IPS-15b (cell line): ENCODE results near the gene PTPRM.

Experiments used
- H3K27me3 ChIP-seq: one replicate; pipeline ENCODE4 v1.6.1; 2013; ENCODE audit warnings: low read length; ENCODE audit not compliant: control insufficient read depth, insufficient read depth
- H3K36me3 ChIP-seq: one replicate; pipeline ENCODE4 v1.6.1; 2013; ENCODE audit warnings: low read length; ENCODE audit not compliant: control insufficient read depth, insufficient read depth
- H3K4me1 ChIP-seq: one replicate; pipeline ENCODE4 v1.6.1; 2013; ENCODE audit warnings: mild to moderate bottlenecking, low read length; ENCODE audit not compliant: control insufficient read depth, insufficient read depth
- H3K4me3 ChIP-seq: one replicate; pipeline ENCODE4 v1.5.1; 2013; ENCODE audit warnings: low read depth, low read length
- H3K9ac ChIP-seq: one replicate; pipeline ENCODE4 v1.6.1; 2013; ENCODE audit warnings: low read depth, mild to moderate bottlenecking, low read length
- H3K9me3 ChIP-seq: one replicate; pipeline ENCODE4 v1.6.1; 2013; ENCODE audit warnings: mild to moderate bottlenecking, low read length; ENCODE audit not compliant: control insufficient read depth, insufficient read depth

PTPRM gene

DNA sequence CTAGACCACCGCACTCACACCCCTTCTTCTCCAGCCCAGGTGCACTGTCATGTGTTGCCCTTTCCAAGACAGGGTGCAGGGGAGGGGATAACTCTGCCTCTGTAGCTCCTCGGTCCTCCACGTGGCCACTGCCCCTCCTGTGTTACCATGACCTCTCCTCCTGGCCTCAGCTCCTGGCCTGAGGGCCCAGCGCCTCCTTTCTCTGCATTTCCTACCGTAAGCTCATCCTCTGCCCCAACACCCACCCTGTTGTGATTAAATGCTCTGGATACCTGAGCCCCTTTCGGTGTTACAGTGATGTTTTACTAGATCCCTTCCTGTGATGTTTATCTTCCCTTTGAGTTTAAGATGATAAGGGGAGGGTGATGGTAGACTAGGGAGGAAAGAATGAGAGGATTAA is 242.3 kb downstream of the PTPRM start:
- Histone ChIP-seq H3K9ac (no peak overlapping the region), H3K36me3 (no peaks in the 10 kb centered on the region), H3K9me3 (peaks cover 3% of the 10 kb centered on the region), H3K4me1 (peaks cover 2% of the 10 kb centered on the region), H3K27me3 (no peaks in the 10 kb centered on the region), H3K4me3 (no peak overlapping the region)

DNA sequence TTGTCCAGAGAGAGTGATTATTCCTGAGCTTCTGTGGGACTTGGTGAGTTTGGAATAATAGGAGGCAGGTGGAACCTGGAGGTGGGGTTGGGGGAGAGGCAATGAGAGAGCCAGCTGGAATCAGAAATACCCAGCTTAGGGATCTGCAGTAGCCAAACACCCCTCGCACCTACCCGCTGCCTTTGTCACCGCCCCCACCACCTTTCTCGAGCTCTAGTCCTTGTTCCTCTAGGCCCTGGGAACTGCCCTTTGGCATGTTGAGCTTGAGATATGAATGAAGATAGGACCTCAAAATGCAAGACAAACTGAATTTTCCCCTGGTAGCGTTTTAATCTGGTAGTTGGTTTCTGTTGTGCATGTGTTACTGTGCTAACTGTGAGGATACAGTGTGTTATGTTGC is 242.9 kb downstream of the PTPRM start:
- H3K36me3 ChIP-seq: no peaks in the 10 kb centered on the region
- H3K9ac ChIP-seq: no peak overlapping the region
- no peak overlapping the region for H3K4me3 ChIP-seq
- H3K27me3 ChIP-seq: no peaks in the 10 kb centered on the region
- peaks cover 5% of the 10 kb centered on the region for H3K9me3 ChIP-seq
- peaks cover 2% of the 10 kb centered on the region for H3K4me1 ChIP-seq

DNA sequence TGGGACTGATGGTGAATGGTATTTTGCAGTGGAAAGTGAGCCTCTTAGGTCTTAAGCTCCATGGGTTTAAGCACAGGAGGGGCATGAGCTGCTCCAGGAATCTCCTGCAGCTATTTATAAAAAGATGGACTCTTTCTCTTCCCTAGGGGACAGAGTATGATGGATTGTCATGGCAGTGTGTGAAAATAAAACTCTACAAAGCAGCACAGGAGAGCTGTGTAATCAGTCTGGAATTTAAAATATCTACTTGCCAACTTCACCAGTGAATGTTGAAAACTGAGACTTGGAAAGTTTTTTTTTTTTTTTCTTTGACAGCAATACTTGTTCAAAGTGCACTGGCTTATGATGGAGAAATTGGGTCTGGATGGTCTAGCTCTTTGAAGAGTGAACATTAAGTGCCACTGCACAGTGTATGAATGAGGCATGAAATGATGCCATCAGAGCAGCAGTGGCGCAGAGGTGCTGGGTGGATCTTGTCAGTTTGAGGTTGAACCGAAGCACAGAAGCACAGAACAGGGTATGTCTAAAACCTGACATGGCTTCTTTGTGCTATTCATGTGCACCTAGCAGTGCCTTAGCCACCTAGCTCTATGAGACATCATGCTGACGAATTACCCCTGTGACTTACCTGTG is 245.4 kb downstream of the PTPRM start:
- Histone ChIP-seq H3K4me3 (no peak overlapping the region), H3K27me3 (no peaks in the 10 kb centered on the region), H3K36me3 (no peaks in the 10 kb centered on the region), H3K9me3 (peaks cover 5% of the 10 kb centered on the region), H3K9ac (no peak overlapping the region), H3K4me1 (peaks cover 2% of the 10 kb centered on the region)

DNA sequence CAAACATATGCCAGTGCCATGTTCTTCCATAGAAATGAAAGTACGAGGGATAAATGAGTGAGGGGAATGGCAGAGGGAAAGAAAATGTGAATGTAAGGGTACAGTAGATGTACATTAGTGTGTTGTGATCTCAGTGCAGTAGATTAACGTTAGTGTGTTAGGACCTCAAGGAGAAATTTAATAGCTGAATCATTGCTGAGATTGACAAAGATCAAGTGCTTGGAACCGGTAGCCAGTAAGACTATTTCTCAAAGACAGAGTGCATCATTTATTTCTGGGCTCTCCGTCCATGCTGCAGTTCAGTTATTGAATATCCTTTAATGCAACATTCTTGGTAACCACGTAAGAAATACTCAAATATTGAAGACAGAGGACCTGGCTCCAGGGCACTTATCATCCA is 246.0 kb downstream of the PTPRM start:
- peaks cover 5% of the 10 kb centered on the region for H3K9me3 ChIP-seq
- H3K27me3 ChIP-seq: no peaks in the 10 kb centered on the region
- no peak overlapping the region for H3K9ac ChIP-seq
- no peak overlapping the region for H3K4me3 ChIP-seq
- H3K4me1 ChIP-seq: peaks cover 2% of the 10 kb centered on the region
- no peaks in the 10 kb centered on the region for H3K36me3 ChIP-seq

DNA sequence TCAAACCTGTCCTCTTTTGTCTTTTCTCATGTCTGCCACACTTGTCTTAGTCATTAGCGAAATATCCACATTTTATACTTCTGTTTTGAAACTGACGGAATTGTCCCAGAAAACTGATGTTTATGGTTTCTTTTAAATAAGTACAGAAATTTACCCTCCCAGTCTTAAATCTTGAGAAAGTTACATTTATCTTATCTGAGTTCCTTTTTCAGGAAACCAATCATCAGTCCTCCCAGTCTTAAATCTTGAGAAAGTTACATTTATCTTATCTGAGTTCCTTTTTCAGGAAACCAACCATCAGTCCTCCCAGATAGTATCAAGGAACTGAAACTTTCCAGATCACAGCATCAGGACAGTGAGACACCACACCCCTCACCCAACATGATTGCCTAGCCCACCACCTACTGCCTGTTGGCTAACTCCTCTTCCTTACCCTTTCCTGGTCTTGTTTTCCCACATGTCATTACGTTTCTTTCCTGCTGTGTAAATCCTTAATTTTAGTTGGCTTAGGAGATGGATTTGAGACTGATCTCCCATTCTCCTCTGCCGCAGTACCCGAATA is 247.7 kb downstream of the PTPRM start:
- no peak overlapping the region for H3K4me3 ChIP-seq
- no peaks in the 10 kb centered on the region for H3K27me3 ChIP-seq

DNA sequence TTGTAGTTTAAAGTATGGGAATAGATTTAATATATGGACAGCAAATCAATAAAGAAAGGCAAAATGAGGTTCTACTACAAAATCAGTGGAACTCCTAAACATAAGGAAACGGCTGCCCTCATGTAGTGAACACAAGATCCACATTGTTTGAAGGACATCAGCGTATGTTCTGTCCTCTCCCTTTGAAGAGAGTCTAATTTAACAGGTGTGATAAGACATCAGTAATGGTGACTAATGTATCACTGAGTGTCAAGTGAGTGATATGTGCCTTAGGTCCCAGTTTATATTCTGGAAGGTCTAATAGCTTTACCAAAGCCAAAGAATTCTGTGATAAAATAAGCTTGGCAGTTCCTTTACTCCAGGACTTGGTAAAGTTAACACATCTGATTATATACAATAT is 248.7 kb downstream of the PTPRM start:
- H3K9ac ChIP-seq: no peak overlapping the region
- no peaks in the 10 kb centered on the region for H3K36me3 ChIP-seq
- no peak overlapping the region for H3K4me3 ChIP-seq
- H3K4me1 ChIP-seq: no peaks in the 10 kb centered on the region
- no peaks in the 10 kb centered on the region for H3K27me3 ChIP-seq
- peaks cover 5% of the 10 kb centered on the region for H3K9me3 ChIP-seq

More for the DNA sequence above, 247.7 kb downstream of the PTPRM start:
- Histone ChIP-seq H3K4me1 (no peaks in the 10 kb centered on the region), H3K9me3 (peaks cover 5% of the 10 kb centered on the region), H3K36me3 (no peaks in the 10 kb centered on the region), H3K9ac (no peak overlapping the region)

DNA sequence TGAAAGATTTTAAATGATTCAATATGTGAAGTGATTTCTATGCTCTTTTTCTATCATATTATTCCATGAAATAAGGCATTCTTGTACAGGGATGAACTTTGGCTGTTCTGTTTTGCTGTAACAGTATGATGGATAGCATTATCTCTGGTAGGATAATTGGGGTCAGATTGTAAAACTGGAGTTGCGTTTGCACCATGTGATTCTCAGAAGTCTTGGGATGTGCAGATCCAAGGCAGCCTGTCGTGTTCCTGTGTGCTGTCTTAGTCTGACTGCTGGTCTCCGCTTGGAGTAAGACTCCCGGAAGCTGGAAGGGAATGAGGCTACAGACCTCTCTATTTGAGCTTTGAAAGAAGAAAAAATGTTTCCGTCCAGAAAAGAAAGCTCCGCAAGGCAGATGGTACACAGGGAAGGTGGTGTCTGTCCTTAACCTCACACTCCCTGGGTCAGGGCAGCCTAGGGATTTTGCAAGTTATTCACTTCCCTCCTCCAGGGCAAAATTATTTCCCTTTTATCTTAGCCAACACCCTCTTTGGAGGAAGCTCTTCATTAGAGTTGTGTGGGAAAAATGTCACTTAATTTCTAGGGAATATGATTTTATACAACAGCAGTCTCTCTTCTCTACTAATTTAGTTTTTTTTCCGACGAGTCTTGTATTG is 250.6 kb downstream of the PTPRM start:
- Histone ChIP-seq H3K36me3 (no peaks in the 10 kb centered on the region), H3K27me3 (no peaks in the 10 kb centered on the region), H3K9me3 (peaks cover 5% of the 10 kb centered on the region), H3K9ac (no peak overlapping the region), H3K4me3 (no peak overlapping the region), H3K4me1 (no peaks in the 10 kb centered on the region)

DNA sequence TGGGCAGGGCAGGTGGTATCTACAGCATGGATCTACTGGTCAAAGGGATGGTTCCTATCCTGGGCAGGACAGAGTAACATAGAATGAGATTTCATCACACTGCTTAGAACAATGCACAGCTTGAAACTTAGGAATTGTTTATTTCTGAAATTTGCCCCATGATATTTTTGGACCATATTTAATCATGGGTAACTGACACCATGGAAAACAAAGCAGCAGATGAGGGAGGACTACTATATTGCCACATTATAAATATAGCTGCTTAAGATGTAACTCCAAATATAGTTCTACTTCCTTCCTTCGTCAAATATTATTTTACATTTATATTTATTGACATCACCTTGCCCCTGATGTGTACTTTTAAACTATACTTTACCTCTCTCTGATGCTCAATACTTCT is 254.7 kb downstream of the PTPRM start:
- Histone ChIP-seq H3K4me1 (peaks cover 6% of the 10 kb centered on the region), H3K36me3 (no peaks in the 10 kb centered on the region), H3K9ac (no peak overlapping the region), H3K27me3 (no peaks in the 10 kb centered on the region), H3K9me3 (no peaks in the 10 kb centered on the region), H3K4me3 (no peak overlapping the region)

DNA sequence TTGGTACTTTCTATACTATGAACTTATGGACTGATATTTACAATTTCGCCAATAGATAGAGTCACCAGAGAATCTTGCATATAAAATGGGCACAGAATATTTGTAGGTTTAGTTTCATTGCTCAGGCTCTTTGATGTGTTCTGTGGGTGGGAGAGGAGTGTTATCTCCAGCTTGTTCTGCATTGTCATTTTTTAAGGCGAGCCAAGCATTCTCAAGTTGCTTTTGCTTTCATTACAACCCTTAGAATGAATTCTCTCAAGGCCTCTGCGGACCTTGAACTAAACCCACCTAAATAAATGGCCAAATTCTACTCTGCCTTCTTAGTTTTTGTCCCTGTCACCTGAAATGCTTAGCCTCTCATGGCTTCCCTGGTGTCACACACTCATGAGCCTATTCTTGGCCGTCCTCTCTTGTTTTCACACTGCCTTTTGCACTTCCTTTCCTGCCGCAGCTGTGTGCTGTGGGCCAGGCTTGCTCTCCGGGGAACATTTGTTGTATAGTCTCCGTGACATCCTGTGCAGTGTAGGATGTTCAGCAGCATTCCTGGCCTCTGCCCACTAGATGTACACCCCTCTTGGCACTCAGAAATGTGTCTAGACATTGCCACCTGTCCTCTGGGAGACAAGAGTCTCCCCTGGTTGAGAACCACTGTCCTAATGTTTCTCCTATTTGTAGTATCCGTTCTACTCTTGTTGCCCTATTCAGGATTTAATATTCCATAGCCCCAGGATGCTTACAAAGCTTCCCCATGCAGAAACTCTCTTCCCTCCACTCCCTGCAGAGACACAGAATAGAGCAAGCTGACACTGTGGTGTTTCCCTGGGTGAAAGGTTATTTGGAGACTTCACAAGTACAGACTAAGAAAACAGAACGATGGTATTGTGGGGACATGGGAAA is 255.6 kb downstream of the PTPRM start:
- no peaks in the 10 kb centered on the region for H3K27me3 ChIP-seq
- no peaks in the 10 kb centered on the region for H3K36me3 ChIP-seq
- no peaks in the 10 kb centered on the region for H3K9me3 ChIP-seq
- H3K9ac ChIP-seq: no peak overlapping the region
- H3K4me1 ChIP-seq: peaks cover 6% of the 10 kb centered on the region
- H3K4me3 ChIP-seq: no peak overlapping the region

DNA sequence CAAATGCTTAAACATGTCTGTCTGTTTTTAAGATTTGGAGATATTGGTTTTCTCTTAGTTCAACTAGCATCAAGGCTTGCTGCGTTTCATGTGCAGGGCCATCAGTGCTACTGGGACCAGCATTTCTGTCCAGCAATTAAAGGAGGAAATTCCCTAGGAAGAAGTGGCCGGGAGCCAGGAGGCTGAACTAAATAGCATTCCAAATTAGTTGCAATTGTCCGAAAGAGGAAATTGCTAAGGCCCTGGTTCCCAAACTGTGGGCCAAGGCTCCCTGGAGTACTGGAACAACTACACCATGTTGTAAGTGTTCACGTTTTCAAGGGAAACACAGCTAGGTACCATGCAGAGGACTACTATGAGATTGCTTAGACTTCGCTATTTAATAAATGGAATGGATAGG is 257.9 kb downstream of the PTPRM start:
- Histone ChIP-seq H3K4me3 (no peak overlapping the region), H3K9ac (no peak overlapping the region), H3K4me1 (peaks cover 6% of the 10 kb centered on the region), H3K9me3 (no peaks in the 10 kb centered on the region), H3K27me3 (no peaks in the 10 kb centered on the region), H3K36me3 (no peaks in the 10 kb centered on the region)

DNA sequence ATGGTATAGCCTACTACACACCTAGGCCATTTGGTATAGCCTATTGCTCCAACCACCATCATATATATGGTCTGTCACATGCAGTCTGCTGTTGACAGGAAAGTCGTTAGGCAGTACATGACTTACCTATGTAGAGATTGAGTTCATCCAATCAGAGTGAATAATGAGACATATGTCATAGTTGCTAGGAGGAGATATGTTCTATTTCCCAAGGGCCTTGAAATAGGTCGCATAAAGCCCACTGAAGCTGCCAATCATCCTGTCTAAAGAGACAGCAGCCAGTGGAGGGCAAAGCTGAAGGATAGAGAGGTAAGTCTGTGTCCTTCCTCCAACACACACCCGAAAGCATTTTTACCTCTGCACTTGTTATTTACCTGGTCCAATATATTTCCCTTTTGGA is 263.4 kb downstream of the PTPRM start:
- no peaks in the 10 kb centered on the region for H3K4me1 ChIP-seq

More for the DNA sequence above, 263.4 kb downstream of the PTPRM start:
- Histone ChIP-seq H3K9ac (no peak overlapping the region), H3K27me3 (no peaks in the 10 kb centered on the region), H3K36me3 (no peaks in the 10 kb centered on the region), H3K4me3 (no peak overlapping the region), H3K9me3 (no peaks in the 10 kb centered on the region)
